HepG2 (cell line): ENCODE data around the gene AMN. TPM values are rescaled to one million over a fixed set of nuclear protein-coding genes. Genes with fewer than 3 reads are reported as not detected.

ENCODE experiments used
- ATAC-seq: fragments of 200-7000 bp; cut with Tn5 transposase; 3 replicates; pipeline ENCODE4 v1.9.1; 2020; ENCODE audit warnings: mild to moderate bottlenecking, moderate library complexity
- BruUV-seq: library from RNA; stranded (reverse); fragments of 400-500 nt; replicated peaks from 2 replicates; lab custom pipeline; 2021; lab: Mats Ljungman, UMichigan
- CTCF ChIA-PET: fragments of 300-600 bp; formaldehyde crosslinking; extraction: SDS; loops from one replicate; lab custom pipeline; 2021; ENCODE audit warnings: low total read pairs, inconsistent platforms, low intra/inter-chr PET ratio; lab: Yijun Ruan, JAX
- POLR2A ChIA-PET: fragments of 350-600 bp; sonication (Branson Sonifier 250); formaldehyde crosslinking; loops from one replicate; lab custom pipeline; 2020; ENCODE audit warnings: antibody characterized with exemption, inconsistent platforms; lab: Yijun Ruan, JAX
- DNase-seq: peaks from one replicate; pipeline ENCODE4 v3.0.0-alpha.2; 2015; ENCODE audit warnings: low spot score
- FAIRE-seq: peaks from 3 replicates; lab custom pipeline; 2011; peaks lifted over from hg19 to GRCh38; lab: Jason Lieb, UNC
- H2AFZ ChIP-seq: one replicate; pipeline ENCODE4 v1.6.1; 2011; ENCODE audit warnings: low read length, inconsistent platforms
- H3K27ac ChIP-seq: fragments of 300-600 bp; 3 replicates; pipeline ENCODE4 v1.8.0; 2011; ENCODE audit warnings: mixed run types, mild to moderate bottlenecking, mixed read lengths, low read length, inconsistent platforms; ENCODE audit not compliant: insufficient read depth; ENCODE audit errors: extremely low read length
- H3K27me3 ChIP-seq, 2 experiments: fragments of 200-600 bp in 1 of 2; 2 replicates in 1 of 2; 3 replicates in 1 of 2; pipeline versions ENCODE4 v1.6.0 to v1.8.0; 2011; ENCODE audit warnings: low read length in 2 of 2, mild to moderate bottlenecking in 2 of 2, moderate library complexity in 2 of 2, inconsistent platforms in 1 of 2; ENCODE audit not compliant: insufficient read depth in 2 of 2, control insufficient read depth in 1 of 2
- H3K36me3 ChIP-seq, 2 experiments: fragments of 200-600 bp in 1 of 2; replicated peaks in 1 of 2; 2 replicates in 1 of 2; 3 replicates in 1 of 2; pipeline versions ENCODE4 v1.5.1 to v1.8.0; 2011; ENCODE audit warnings: low read length in 2 of 2, inconsistent platforms in 1 of 2; ENCODE audit not compliant: insufficient read depth in 2 of 2, control insufficient read depth in 1 of 2
- H3K4me1 ChIP-seq: 2 replicates; pipeline ENCODE4 v1.5.1; 2012; ENCODE audit warnings: low read length, inconsistent platforms; ENCODE audit not compliant: insufficient read depth
- H3K4me2 ChIP-seq: 2 replicates; pipeline ENCODE4 v1.6.0; 2011; ENCODE audit warnings: low read depth, low read length, inconsistent platforms
- H3K4me3 ChIP-seq, 3 experiments: fragments of 200-600 bp in 1 of 3; sonication (generic), shearing (Covaris generic) in 1 of 3; replicated peaks in 1 of 3; 2 replicates each; pipeline ENCODE4 v1.5.1; 2011 to 2016; ENCODE audit warnings: low read length in 3 of 3, inconsistent platforms in 2 of 3, low read depth in 2 of 3, mild to moderate bottlenecking in 2 of 3, control low read depth in 1 of 3, mixed read lengths in 1 of 3; ENCODE audit not compliant: insufficient read depth in 1 of 3
- H3K79me2 ChIP-seq: one replicate; pipeline ENCODE4 v1.6.1; 2011; ENCODE audit warnings: low read length, inconsistent platforms; ENCODE audit not compliant: insufficient read depth
- H3K9ac ChIP-seq: 2 replicates; pipeline ENCODE4 v1.6.0; 2011; ENCODE audit warnings: mild to moderate bottlenecking, low read depth, low read length, inconsistent platforms; ENCODE audit not compliant: insufficient read depth
- H3K9me3 ChIP-seq: 2 replicates; pipeline ENCODE4 v1.5.1; 2012; ENCODE audit warnings: mild to moderate bottlenecking, low read length
- H4K20me1 ChIP-seq: 2 replicates; pipeline ENCODE4 v1.6.0; 2011; ENCODE audit warnings: inconsistent platforms, mild to moderate bottlenecking, low read length, moderate library complexity; ENCODE audit not compliant: insufficient read depth
- CENPX ChIP-seq: sonication (generic); formaldehyde crosslinking; IDR thresholded peaks from 2 replicates; pipeline ENCODE4 v1.9.0; 2021; ENCODE audit warnings: mild to moderate bottlenecking, missing genetic modification reagents, moderate library complexity
- EP300 ChIP-seq, 3 experiments: sonication (generic) in 1 of 3; formaldehyde crosslinking in 1 of 3; IDR thresholded peaks; 2 replicates each; pipeline versions ENCODE4 v1.5.1 to v1.6.1; 2011 to 2020; ENCODE audit warnings: low read depth in 2 of 3, low read length in 2 of 3, borderline replicate concordance in 1 of 3, improper control_type of control experiment in 1 of 3, mild to moderate bottlenecking in 1 of 3, missing genetic modification reagents in 1 of 3, moderate library complexity in 1 of 3
- GFI1 ChIP-seq: sonication (generic); formaldehyde crosslinking; IDR thresholded peaks from 2 replicates; pipeline ENCODE4 v1.5.0; 2020; ENCODE audit warnings: missing genetic modification reagents, mild to moderate bottlenecking, borderline replicate concordance
- KDM1A ChIP-seq: IDR thresholded peaks from 2 replicates; pipeline ENCODE4 v1.6.1; 2016; ENCODE audit warnings: missing compliant biosample characterization
- MBD4 ChIP-seq: IDR thresholded peaks from 2 replicates; pipeline ENCODE4 v1.6.1; 2012; ENCODE audit warnings: low read length, inconsistent platforms, borderline replicate concordance
- PHF5A ChIP-seq: IDR thresholded peaks from one replicate; pipeline ENCODE4 v1.6.1; 2018; ENCODE audit warnings: low read depth, missing genetic modification reagents; ENCODE audit not compliant: unreplicated experiment
- SMC3 ChIP-seq: IDR thresholded peaks from 2 replicates; pipeline ENCODE4 v1.6.1; 2011; ENCODE audit warnings: low read length, improper control_type of control experiment
- SP4 ChIP-seq: sonication (generic); formaldehyde crosslinking; IDR thresholded peaks from 2 replicates; pipeline ENCODE4 v1.8.1; 2023; ENCODE audit warnings: mild to moderate bottlenecking, missing genetic modification reagents
- SUZ12 ChIP-seq: fragments of 150-350 bp; IDR thresholded peaks from 2 replicates; pipeline ENCODE4 v1.6.1; 2014; ENCODE audit warnings: low read depth, low read length
- XRCC5 ChIP-seq: fragments of 200-400 bp; formaldehyde crosslinking; optimal IDR thresholded peaks from 2 replicates; pipeline ENCODE3; 2017; ENCODE audit warnings: mild to moderate bottlenecking, low read length
- ZBTB8A ChIP-seq: sonication (generic); formaldehyde crosslinking; IDR thresholded peaks from 2 replicates; pipeline ENCODE4 v1.4.0; 2020; ENCODE audit warnings: mild to moderate bottlenecking, low read depth, missing genetic modification reagents, borderline replicate concordance
- ZNF605 ChIP-seq: sonication (generic); formaldehyde crosslinking; IDR thresholded peaks from 2 replicates; pipeline ENCODE4 v1.8.0; 2022; ENCODE audit warnings: mild to moderate bottlenecking, missing genetic modification reagents
- ZNF660 ChIP-seq: sonication (generic); formaldehyde crosslinking; IDR thresholded peaks from 2 replicates; pipeline ENCODE4 v1.5.1; 2020; ENCODE audit warnings: mild to moderate bottlenecking, low read depth, missing genetic modification reagents, borderline replicate concordance
- WGBS: methylation state at CpG from one replicate; pipeline ENCODE4 v1.1.6; 2017; ENCODE audit warnings: low lambda C conversion rate; 5-methylcytosine and 5-hydroxymethylcytosine counted together
- in situ Hi-C: cut with HindIII; loops from 2 replicates; pipeline ENCODE4 v1.10.0; 2017; ENCODE audit warnings: low pct_unique_long_range_greater_than_20kb; ENCODE audit not compliant: extremely low pct_ligation_motif_present
- intact Hi-C: fragments of 100-400 bp; cut with micrococcal nuclease; formaldehyde crosslinking; loops from one replicate; pipeline ENCODE4 v1.10.0; 2022; ENCODE audit not compliant: unreplicated experiment
- polyA plus RNA-seq, 8 experiments: library from polyadenylated mRNA; depleted of rRNA in 3 of 8; stranded (reverse) in 7 of 8; unstranded in 1 of 8; fragments of >200 nt; fragmentation: Illumina TruSeq in 4 of 8; extraction: Trizol in 4 of 8; gene quantifications; 2 replicates each; pipeline versions ENCODE4 v1.2.1 to v1.2.3, GENCODE V29; 2011 to 2016; ENCODE audit warnings: low read depth in 4 of 8, missing spikeins in 1 of 8, mixed read lengths in 1 of 8; ENCODE audit not compliant: insufficient read depth in 1 of 8
- total RNA-seq, 5 experiments: library from RNA; depleted of rRNA; stranded (reverse); fragments of >200 nt; fragmentation: Illumina TruSeq; extraction: Trizol; gene quantifications; 2 replicates each; pipeline ENCODE4 v1.2.3, GENCODE V29; 2016; ENCODE audit warnings: low read depth in 1 of 5
- TF ChIP-seq, protein P1 (sequence below): sonication (generic); formaldehyde crosslinking; IDR thresholded peaks from 2 replicates; pipeline ENCODE4 v1.5.0; 2020; ENCODE audit warnings: missing genetic modification reagents, mild to moderate bottlenecking, borderline replicate concordance
- TF ChIP-seq, protein P2 (sequence below): IDR thresholded peaks from 2 replicates; pipeline ENCODE4 v1.6.1; 2016; ENCODE audit warnings: low read depth, missing genetic modification reagents, missing compliant biosample characterization

Gene AMN
- total and polyA plus RNA-seq, 2 of the 13 experiments (the other 11 are each of a cell fraction or from before 2014, with no cell fraction given) = 9.8 to 33.1 TPM

DNA sequence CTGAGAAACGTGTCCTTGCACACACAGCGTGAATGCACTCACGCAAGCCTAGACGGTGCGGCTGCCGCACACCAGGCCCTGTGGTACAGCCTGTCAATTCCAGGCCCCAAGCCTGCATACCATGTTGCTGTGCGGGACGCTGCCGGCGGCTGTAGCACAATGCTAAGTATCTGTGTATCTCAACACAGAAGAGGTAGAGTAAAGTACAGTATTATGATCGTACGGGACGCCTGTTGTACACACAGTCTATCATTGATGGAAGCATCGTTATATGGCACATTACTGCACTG, 45.0 kb downstream of the AMN start:
- Histone ChIP-seq H3K9me3 (no peaks in the 10 kb centered on the region), H3K79me2 (no peaks in the 10 kb centered on the region), H2AFZ (no peak overlapping the region), H3K27me3 (no peaks in the 10 kb centered on the region), H3K9ac (no peak overlapping the region), H3K4me2 (no peak overlapping the region), H3K4me1 (no peaks in the 10 kb centered on the region), H3K27ac (no peak overlapping the region), H4K20me1 (no peaks in the 10 kb centered on the region), H3K4me3 (no peak overlapping the region), H3K36me3 (peaks cover 32 to 82% of the 10 kb centered on the region in 2 experiments)
- in situ Hi-C loops = no loop called here
- no peak for FAIRE-seq
- no peak for ATAC-seq
- WGBS = 97% methylated on average over 14 of the region's 14 CpGs
- TF ChIP-seq SUZ12 = no peak
- TF ChIP-seq, protein P1, sequence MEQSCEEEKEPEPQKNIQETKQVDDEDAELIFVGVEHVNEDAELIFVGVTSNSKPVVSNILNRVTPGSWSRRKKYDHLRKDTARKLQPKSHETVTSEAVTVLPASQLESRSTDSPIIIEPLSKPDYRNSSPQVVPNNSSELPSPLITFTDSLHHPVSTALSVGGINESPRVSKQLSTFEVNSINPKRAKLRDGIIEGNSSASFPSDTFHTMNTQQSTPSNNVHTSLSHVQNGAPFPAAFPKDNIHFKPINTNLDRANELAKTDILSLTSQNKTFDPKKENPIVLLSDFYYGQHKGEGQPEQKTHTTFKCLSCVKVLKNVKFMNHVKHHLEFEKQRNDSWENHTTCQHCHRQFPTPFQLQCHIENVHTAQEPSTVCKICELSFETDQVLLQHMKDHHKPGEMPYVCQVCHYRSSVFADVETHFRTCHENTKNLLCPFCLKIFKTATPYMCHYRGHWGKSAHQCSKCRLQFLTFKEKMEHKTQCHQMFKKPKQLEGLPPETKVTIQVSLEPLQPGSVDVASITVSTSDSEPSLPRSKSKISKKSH (CRISPR knock-in tag) = no peak
- TF ChIP-seq ZNF660 (CRISPR knock-in tag) = no peak
- no peak for TF ChIP-seq SMC3
- no peak for TF ChIP-seq ZBTB8A
- no peak for TF ChIP-seq GFI1
- TF ChIP-seq XRCC5 = no peak
- TF ChIP-seq ZNF605 = no peak
- no peak for TF ChIP-seq PHF5A
- no peak for TF ChIP-seq SP4 (CRISPR knock-in tag)
- no peak for TF ChIP-seq KDM1A (CRISPR knock-in tag)
- TF ChIP-seq MBD4 = no peak
- no peak for TF ChIP-seq CENPX (CRISPR knock-in tag)
- TF ChIP-seq, protein P2, sequence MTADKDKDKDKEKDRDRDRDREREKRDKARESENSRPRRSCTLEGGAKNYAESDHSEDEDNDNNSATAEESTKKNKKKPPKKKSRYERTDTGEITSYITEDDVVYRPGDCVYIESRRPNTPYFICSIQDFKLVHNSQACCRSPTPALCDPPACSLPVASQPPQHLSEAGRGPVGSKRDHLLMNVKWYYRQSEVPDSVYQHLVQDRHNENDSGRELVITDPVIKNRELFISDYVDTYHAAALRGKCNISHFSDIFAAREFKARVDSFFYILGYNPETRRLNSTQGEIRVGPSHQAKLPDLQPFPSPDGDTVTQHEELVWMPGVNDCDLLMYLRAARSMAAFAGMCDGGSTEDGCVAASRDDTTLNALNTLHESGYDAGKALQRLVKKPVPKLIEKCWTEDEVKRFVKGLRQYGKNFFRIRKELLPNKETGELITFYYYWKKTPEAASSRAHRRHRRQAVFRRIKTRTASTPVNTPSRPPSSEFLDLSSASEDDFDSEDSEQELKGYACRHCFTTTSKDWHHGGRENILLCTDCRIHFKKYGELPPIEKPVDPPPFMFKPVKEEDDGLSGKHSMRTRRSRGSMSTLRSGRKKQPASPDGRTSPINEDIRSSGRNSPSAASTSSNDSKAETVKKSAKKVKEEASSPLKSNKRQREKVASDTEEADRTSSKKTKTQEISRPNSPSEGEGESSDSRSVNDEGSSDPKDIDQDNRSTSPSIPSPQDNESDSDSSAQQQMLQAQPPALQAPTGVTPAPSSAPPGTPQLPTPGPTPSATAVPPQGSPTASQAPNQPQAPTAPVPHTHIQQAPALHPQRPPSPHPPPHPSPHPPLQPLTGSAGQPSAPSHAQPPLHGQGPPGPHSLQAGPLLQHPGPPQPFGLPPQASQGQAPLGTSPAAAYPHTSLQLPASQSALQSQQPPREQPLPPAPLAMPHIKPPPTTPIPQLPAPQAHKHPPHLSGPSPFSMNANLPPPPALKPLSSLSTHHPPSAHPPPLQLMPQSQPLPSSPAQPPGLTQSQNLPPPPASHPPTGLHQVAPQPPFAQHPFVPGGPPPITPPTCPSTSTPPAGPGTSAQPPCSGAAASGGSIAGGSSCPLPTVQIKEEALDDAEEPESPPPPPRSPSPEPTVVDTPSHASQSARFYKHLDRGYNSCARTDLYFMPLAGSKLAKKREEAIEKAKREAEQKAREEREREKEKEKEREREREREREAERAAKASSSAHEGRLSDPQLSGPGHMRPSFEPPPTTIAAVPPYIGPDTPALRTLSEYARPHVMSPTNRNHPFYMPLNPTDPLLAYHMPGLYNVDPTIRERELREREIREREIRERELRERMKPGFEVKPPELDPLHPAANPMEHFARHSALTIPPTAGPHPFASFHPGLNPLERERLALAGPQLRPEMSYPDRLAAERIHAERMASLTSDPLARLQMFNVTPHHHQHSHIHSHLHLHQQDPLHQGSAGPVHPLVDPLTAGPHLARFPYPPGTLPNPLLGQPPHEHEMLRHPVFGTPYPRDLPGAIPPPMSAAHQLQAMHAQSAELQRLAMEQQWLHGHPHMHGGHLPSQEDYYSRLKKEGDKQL (CRISPR knock-in tag) = no peak
- TF ChIP-seq EP300 (IDR thresholded peaks at IDR 0.05; ENCODE audit: low read depth in 2 of 2, low read length in 2 of 2) = no peak
- no peak for TF ChIP-seq EP300 (CRISPR knock-in tag; IDR thresholded peaks at IDR 0.05; ENCODE audit: borderline replicate concordance)
- ChIA-PET CTCF (no interaction called here), POLR2A (no interaction called here)
- BruUV-seq = no TSS peak
- intact Hi-C loops = no loop called here
- no peak for DNase-seq
